ENCODE data around the gene MYLK4.

DNA sequence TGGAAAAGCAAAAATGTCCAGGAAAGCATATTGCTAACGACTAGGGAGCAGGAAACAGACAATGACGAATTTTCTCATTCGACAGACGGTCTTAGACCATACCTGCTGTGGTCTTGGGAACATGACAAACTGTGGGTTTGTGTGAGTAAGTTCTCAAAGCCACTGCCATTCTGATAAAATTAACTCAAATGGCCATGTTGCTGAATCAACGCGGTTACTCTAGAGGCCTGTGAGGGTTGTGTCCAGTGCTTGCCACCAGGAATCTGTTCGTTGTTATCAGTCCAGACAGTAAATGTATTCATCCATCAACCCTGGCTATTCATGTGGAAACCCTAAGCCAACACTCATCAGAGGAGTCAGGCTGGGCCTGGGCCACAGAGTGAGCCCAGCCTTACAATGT, 124.3 kb downstream of the MYLK4 start:
- TF ChIP-seq POLR2A (IDR thresholded peaks at IDR 0.05): no peak
- TF ChIP-seq, protein P1, sequence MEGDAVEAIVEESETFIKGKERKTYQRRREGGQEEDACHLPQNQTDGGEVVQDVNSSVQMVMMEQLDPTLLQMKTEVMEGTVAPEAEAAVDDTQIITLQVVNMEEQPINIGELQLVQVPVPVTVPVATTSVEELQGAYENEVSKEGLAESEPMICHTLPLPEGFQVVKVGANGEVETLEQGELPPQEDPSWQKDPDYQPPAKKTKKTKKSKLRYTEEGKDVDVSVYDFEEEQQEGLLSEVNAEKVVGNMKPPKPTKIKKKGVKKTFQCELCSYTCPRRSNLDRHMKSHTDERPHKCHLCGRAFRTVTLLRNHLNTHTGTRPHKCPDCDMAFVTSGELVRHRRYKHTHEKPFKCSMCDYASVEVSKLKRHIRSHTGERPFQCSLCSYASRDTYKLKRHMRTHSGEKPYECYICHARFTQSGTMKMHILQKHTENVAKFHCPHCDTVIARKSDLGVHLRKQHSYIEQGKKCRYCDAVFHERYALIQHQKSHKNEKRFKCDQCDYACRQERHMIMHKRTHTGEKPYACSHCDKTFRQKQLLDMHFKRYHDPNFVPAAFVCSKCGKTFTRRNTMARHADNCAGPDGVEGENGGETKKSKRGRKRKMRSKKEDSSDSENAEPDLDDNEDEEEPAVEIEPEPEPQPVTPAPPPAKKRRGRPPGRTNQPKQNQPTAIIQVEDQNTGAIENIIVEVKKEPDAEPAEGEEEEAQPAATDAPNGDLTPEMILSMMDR (IDR thresholded peaks at IDR 0.05): no peak

Data from breast epithelium (tissue), 3 donors.